PFSK-1 (cell line): ENCODE results near the gene KIF12. TPM values are rescaled to one million over a fixed set of nuclear protein-coding genes. Genes with fewer than 3 reads are reported as not detected.

ENCODE experiments used
- FOXP2 ChIP-seq: optimal IDR thresholded peaks from 2 replicates; pipeline ENCODE3; 2011; ENCODE audit warnings: borderline replicate concordance, control low read depth, inconsistent platforms; ENCODE audit not compliant: insufficient read depth; ENCODE audit errors: extremely low read length, extremely low read depth
- POLR2AphosphoS5 ChIP-seq: IDR thresholded peaks from 2 replicates; pipeline ENCODE4 v1.6.1; 2012; ENCODE audit warnings: low read depth, mild to moderate bottlenecking, control low read depth, low read length, moderate library complexity
- REST ChIP-seq, 2 experiments: IDR thresholded peaks; 2 replicates each; pipeline versions ENCODE4 v1.6.1 to v1.8.0; 2011 to 2012; ENCODE audit warnings: low read depth in 2 of 2, low read length in 2 of 2, control low read depth in 1 of 2, inconsistent platforms in 1 of 2, mild to moderate bottlenecking in 1 of 2, moderate library complexity in 1 of 2; ENCODE audit not compliant: insufficient read depth in 1 of 2
- SIN3A ChIP-seq: IDR thresholded peaks from 2 replicates; pipeline ENCODE4 v1.6.1; 2012; ENCODE audit warnings: mild to moderate bottlenecking, low read length, moderate library complexity, borderline replicate concordance; ENCODE audit not compliant: insufficient read depth
- TAF1 ChIP-seq: IDR thresholded peaks from 2 replicates; pipeline ENCODE4 v1.6.1; 2012; ENCODE audit warnings: low read length, control low read depth, borderline replicate concordance; ENCODE audit not compliant: insufficient read depth
- polyA plus RNA-seq: library from polyadenylated mRNA; unstranded; fragments of >200 nt; gene quantifications from one replicate; pipeline ENCODE4 v1.2.1, GENCODE V29; 2012; ENCODE audit warnings: low read depth, missing spikeins; ENCODE audit not compliant: insufficient read length

KIF12 gene
- 0.85 TPM for polyA plus RNA-seq

- no peak for TF ChIP-seq TAF1
- no peak for TF ChIP-seq POLR2AphosphoS5
- no peak for TF ChIP-seq FOXP2
Observed at GRCh38 chr9:114098936-114099668, at the start of gene KIF12. Gene KIF12 (minus strand): TSS chr9:114099292. CDS start chr9:114099276, 16 bp downstream.

GRCh38 chr9:114146735-114147134 is 47.6 kb upstream of the KIF12 start:
- TF ChIP-seq TAF1 (no peak), FOXP2 (no peak), POLR2AphosphoS5 (no peak), REST (IDR thresholded peaks at IDR 0.05; ENCODE audit: insufficient read depth in 1 of 2, low read depth in 2 of 2, low read length in 2 of 2) (no peak), SIN3A (no peak)

DNA sequence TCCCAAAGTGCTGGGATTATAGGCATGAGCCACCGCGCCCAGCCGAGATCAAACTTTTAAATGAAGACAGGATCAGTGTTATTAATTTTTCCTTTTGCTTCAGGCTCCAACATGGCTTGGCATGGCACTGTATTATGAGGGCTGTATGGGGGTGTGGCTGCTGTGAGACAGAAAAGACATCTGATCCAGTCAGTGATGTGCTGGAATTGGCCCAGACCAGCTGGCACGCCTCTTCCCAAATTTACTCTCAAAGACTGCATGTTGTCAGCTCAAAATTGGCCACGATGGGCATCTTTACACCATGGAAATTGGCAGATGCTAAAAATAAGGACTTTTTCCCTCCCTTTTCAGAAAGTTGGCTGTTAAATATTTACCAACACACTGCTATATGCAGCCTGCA is 44.1 kb upstream of the KIF12 start:
- TF ChIP-seq REST (IDR thresholded peaks at IDR 0.05; ENCODE audit: insufficient read depth in 1 of 2, low read depth in 2 of 2, low read length in 2 of 2) (no peak), POLR2AphosphoS5 (no peak), SIN3A (no peak), TAF1 (no peak), FOXP2 (no peak)

DNA sequence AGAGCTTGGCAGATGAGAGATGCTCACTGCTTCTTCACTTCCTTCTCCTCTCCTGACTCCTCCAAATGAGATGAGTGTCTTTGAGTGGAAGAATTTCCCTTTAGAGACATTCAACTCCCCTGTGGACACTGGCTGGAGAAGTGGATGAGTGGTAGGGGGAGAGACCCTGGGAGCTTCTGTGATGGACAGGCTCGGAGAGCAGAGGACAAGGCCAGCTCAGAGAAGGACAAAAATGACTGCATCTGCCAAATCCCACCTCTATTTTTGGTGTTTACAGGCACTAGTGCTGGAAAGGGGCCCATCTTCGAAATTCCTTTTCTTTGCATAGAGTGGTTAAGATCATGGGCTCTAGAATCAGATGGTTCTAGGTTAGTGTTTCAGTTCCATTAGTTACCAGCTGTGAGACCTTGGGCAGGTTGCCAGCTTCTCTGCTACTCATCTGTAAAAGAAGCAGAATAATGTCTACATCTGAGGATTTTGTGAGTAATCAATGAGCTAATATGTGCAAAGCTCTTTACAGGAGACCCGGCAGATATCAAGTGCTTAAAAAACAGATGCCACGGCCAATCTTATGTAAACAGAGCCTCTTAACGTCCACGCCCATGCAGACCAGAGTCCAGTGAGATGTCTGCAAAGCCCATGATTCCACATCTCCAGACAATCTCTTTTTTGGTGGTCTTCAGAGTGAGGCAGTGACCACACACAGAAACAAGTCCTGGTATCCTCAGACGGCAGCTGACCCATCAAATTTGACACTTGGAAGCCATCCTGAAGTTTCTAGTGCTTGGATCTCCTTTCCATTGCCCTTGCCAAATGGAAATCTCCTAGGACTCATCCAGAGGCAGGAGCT is 42.7 kb upstream of the KIF12 start:
- TF ChIP-seq POLR2AphosphoS5 = no peak

DNA sequence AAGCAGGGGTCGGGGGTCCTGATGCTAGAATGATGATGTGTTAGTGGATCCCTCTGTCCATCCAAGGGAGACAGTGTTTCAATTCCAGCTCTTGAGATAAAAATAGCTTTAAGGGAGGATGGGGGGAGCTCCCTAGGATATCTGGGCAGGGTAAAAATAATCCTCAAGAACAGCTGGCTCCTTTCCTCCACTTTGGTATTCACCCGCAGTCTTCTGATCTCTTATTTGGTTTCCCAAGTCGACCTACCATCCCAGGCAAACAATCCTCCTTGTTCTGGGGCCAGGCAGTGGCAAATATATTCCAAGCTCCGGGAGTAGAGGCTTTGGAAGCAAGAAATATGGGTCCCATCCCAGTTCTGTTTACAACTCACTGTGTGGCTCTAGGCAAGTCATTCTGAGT is 41.8 kb upstream of the KIF12 start:
- TF ChIP-seq FOXP2 = no peak
- TF ChIP-seq TAF1 = no peak
- no peak for TF ChIP-seq REST (IDR thresholded peaks at IDR 0.05; ENCODE audit: insufficient read depth in 1 of 2, low read depth in 2 of 2, low read length in 2 of 2)

GRCh38 chr9:114140401-114140800 is 41.3 kb upstream of the KIF12 start:
- TF ChIP-seq SIN3A (no peak), REST (IDR thresholded peaks at IDR 0.05; ENCODE audit: insufficient read depth in 1 of 2, low read depth in 2 of 2, low read length in 2 of 2) (no peak), POLR2AphosphoS5 (no peak), FOXP2 (no peak), TAF1 (no peak)
